Bronchial epithelial cell (primary cell): ENCODE measurements around the gene FARSA. TPM values are rescaled to one million over a fixed set of nuclear protein-coding genes. Genes with fewer than 3 reads are reported as not detected.
A peak's percentile ranks its signal among the peaks of the same experiment; 100 is the strongest.

ENCODE experiments used
- DNase-seq: peaks from one replicate; pipeline ENCODE4 v3.0.0-alpha.2; 2010; ENCODE audit warnings: low read depth
- FAIRE-seq: peaks from 2 replicates; lab custom pipeline; 2011; peaks lifted over from hg19 to GRCh38; lab: Jason Lieb, UNC
- H3K27me3 ChIP-seq: 2 replicates; pipeline ENCODE4 v1.5.1; 2011; ENCODE audit warnings: low read length; ENCODE audit not compliant: control insufficient read depth, insufficient read depth
- H3K36me3 ChIP-seq: 2 replicates; pipeline ENCODE4 v1.5.1; 2011; ENCODE audit warnings: low read length; ENCODE audit not compliant: control insufficient read depth, insufficient read depth
- H3K4me3 ChIP-seq: 2 replicates; pipeline ENCODE4 v1.5.1; 2011; ENCODE audit warnings: mild to moderate bottlenecking, low read depth, low read length, control low read depth
- CTCF ChIP-seq: IDR thresholded peaks from 2 replicates; pipeline ENCODE4 v1.5.1; 2011; ENCODE audit warnings: mild to moderate bottlenecking, moderate library complexity, low read length, control low read depth, inconsistent platforms; ENCODE audit not compliant: insufficient read depth, severe bottlenecking
- total RNA-seq: library from RNA; depleted of rRNA; stranded (reverse); fragments of >200 nt; gene quantifications from 2 replicates; pipeline ENCODE4 v1.2.1, GENCODE V29; 2014

Gene FARSA
- total RNA-seq, 1 donor from 2014 or later: 55.5 TPM

GRCh38 chr19:12881172-12881808, 52.2 kb downstream of the FARSA start, which contains the start of gene DNASE2:
Gene DNASE2 (minus strand): TSS chr19:12881449. CDS start chr19:12881375, 74 bp downstream.
- DNase-seq (peak; percentile 91), FAIRE-seq (peak; percentile 36)
- Histone ChIP-seq H3K4me3 (peak within 1 kb of the TSS; percentile 94), H3K27me3 (no peaks in the 10 kb centered on the region), H3K36me3 (peaks cover 2% of the 10 kb centered on the region)
- no peak for TF ChIP-seq CTCF

- FAIRE-seq: no peak
- no peak for TF ChIP-seq CTCF
- no peak for DNase-seq
Measured at GRCh38 chr19:12880551-12881171, 52.9 kb downstream of the FARSA start.

GRCh38 chr19:12875086-12875485, 58.4 kb downstream of the FARSA start:
- no peak for FAIRE-seq
- no peak for DNase-seq
- TF ChIP-seq CTCF: no peak
- no peak overlapping the region for H3K4me3 ChIP-seq
- peaks cover 2% of the 10 kb centered on the region for H3K36me3 ChIP-seq
- no peaks in the 10 kb centered on the region for H3K27me3 ChIP-seq

More at GRCh38 chr19:12880551-12881171, 52.9 kb downstream of the FARSA start:
- Histone ChIP-seq H3K27me3 (no peaks in the 10 kb centered on the region), H3K36me3 (peaks cover 2% of the 10 kb centered on the region), H3K4me3 (peak overlapping the region; percentile 94)

- Histone ChIP-seq H3K36me3 (peaks cover 2% of the 10 kb centered on the region), H3K27me3 (no peaks in the 10 kb centered on the region), H3K4me3 (no peak overlapping the region)
- TF ChIP-seq CTCF: no peak
- no peak for FAIRE-seq
- DNase-seq: no peak
Measured at GRCh38 chr19:12873891-12874745, 59.4 kb downstream of the FARSA start.

GRCh38 chr19:12872941-12873890, 60.3 kb downstream of the FARSA start:
- FAIRE-seq (no peak), DNase-seq (peak; percentile 62)
- Histone ChIP-seq H3K4me3 (peak overlapping the region; percentile 15), H3K27me3 (no peaks in the 10 kb centered on the region), H3K36me3 (peaks cover 2% of the 10 kb centered on the region)
- no peak for TF ChIP-seq CTCF
